ENCODE results near the gene PARD6B. TPM values are rescaled to one million over a fixed set of nuclear protein-coding genes. Genes with fewer than 3 reads are reported as not detected.

Gene PARD6B
- total and polyA plus RNA-seq, 2 of the 13 experiments (the other 11 are each of a cell fraction or from before 2014, with no cell fraction given) = 6.9 to 22.2 TPM

- no peak; the same call in 1 of the 2 replicates for TF ChIP-seq IKZF5 (CRISPR knock-in tag; IDR thresholded peaks at IDR 0.05)
- TF ChIP-seq MAFF (IDR thresholded peaks at IDR 0.05; ENCODE audit: low read depth, low read length) = no peak
- TF ChIP-seq CHCHD3 (CRISPR knock-in tag; IDR thresholded peaks at IDR 0.05) = 0 out of 2 replicates have a peak, but pooled peaks have one; percentile 19
- no peak for TF ChIP-seq ZNF3 (CRISPR knock-in tag; IDR thresholded peaks at IDR 0.05)
- peak; percentile 42; the same call in 1 of the 2 replicates for TF ChIP-seq HBP1 (CRISPR knock-in tag; IDR thresholded peaks at IDR 0.05; ENCODE audit: low read depth)
- no peak for TF ChIP-seq ATF6 (CRISPR knock-in tag; conservative IDR thresholded peaks at IDR 0.05)
- peak; percentile 93 for TF ChIP-seq NFYC (CRISPR knock-in tag; IDR thresholded peaks at IDR 0.05)
- no peak for TF ChIP-seq ZFP36L1 (CRISPR knock-in tag; IDR thresholded peaks at IDR 0.05)
- TF ChIP-seq TOE1 (CRISPR knock-in tag; IDR thresholded peaks at IDR 0.05) = no peak; the same call in 1 of the 2 replicates
- peak; percentile 2 for TF ChIP-seq NCOA2 (CRISPR knock-in tag; IDR thresholded peaks at IDR 0.05)
- TF ChIP-seq ZNF263 (CRISPR knock-in tag; IDR thresholded peaks at IDR 0.05) = peak; percentile 69; the same call in 1 of the 2 replicates
- peak; percentile 82 for TF ChIP-seq TBX3 (IDR thresholded peaks at IDR 0.05; ENCODE audit: borderline replicate concordance)
- TF ChIP-seq ATF5 (CRISPR knock-in tag; IDR thresholded peaks at IDR 0.05; ENCODE audit: low read depth) = 0 out of 2 replicates have a peak, but pooled peaks have one; percentile 82
- no peak; the same call in 1 of the 2 replicates for TF ChIP-seq HOXA5 (CRISPR knock-in tag; IDR thresholded peaks at IDR 0.05)
- peak; percentile 87 for TF ChIP-seq SKI (IDR thresholded peaks at IDR 0.05; ENCODE audit: partially characterized antibody)
- TF ChIP-seq ZFP36L2 (CRISPR knock-in tag; IDR thresholded peaks at IDR 0.05) = no peak; the same call in none of the 2 replicates
- TF ChIP-seq ZNF709 (CRISPR knock-in tag; IDR thresholded peaks at IDR 0.05) = peak; percentile 98
- peak; percentile 97 for TF ChIP-seq ZNF138 (CRISPR knock-in tag; IDR thresholded peaks at IDR 0.05; ENCODE audit: low read depth)
- no peak for TF ChIP-seq FOXO4 (CRISPR knock-in tag; conservative IDR thresholded peaks at IDR 0.05)
- no peak for TF ChIP-seq GZF1 (CRISPR knock-in tag; IDR thresholded peaks at IDR 0.05)
- TF ChIP-seq TBX2 (CRISPR knock-in tag; IDR thresholded peaks at IDR 0.05; ENCODE audit: borderline replicate concordance) = peak; percentile 64
Observed at GRCh38 chr20:50731055-50731929, at the start of gene PARD6B (continued).

Measured in HepG2 (cell line).